ENCODE data around the gene NPR1.

NPR1 gene

DNA sequence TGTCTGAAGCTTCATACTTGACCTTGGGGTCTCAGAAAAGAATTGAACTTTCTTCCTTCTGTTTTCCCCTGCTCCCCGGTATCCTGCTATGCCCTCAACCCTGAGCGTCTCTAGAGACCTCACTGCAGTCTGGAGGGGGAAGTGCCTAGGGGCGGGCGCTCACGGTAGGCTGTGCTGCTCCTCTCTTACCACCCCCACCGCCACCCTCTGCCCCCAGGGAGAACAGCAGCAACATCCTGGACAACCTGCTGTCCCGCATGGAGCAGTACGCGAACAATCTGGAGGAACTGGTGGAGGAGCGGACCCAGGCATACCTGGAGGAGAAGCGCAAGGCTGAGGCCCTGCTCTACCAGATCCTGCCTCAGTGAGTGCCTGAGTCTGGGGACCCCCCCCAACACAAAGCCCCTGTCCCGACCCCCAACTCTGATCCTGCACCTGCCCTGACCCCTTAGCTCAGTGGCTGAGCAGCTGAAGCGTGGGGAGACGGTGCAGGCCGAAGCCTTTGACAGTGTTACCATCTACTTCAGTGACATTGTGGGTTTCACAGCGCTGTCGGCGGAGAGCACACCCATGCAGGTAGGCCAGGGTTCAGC lies 10.3 kb downstream of the NPR1 start:
- Histone ChIP-seq H3K9me2 (replicated peaks; ENCODE audit: insufficient read depth, low read length) (no peaks in the 10 kb centered on the region), H3K4me2 (ENCODE audit: low read depth, low read length, poor library complexity, severe bottlenecking) (no peak overlapping the region), H3K4me3 (ENCODE audit: insufficient read depth, low read length, poor library complexity, severe bottlenecking) (no peak overlapping the region), H3K79me2 (ENCODE audit: insufficient read depth, low read length) (no peaks in the 10 kb centered on the region), H3K9ac (ENCODE audit: low read length) (no peak overlapping the region), H2AFZ (ENCODE audit: low read depth, low read length, severe bottlenecking) (no peak overlapping the region), H4K20me1 (ENCODE audit: low read depth, low read length) (no peaks in the 10 kb centered on the region), H3K27ac (ENCODE audit: low read depth, low read length) (no peak overlapping the region), H3F3A (ENCODE audit: insufficient read depth) (no peaks in the 10 kb centered on the region), H3K27me3 (ENCODE audit: low read length) (no peaks in the 10 kb centered on the region), H3K36me3 (ENCODE audit: low read length) (no peaks in the 10 kb centered on the region), H3K9me3 (ENCODE audit: insufficient read depth, low read length) (no peaks in the 10 kb centered on the region)
- TF ChIP-seq EZH2phosphoT487 (conservative IDR thresholded peaks at IDR 0.05; ENCODE audit: low read length) = no peak
- TF ChIP-seq, protein P1, sequence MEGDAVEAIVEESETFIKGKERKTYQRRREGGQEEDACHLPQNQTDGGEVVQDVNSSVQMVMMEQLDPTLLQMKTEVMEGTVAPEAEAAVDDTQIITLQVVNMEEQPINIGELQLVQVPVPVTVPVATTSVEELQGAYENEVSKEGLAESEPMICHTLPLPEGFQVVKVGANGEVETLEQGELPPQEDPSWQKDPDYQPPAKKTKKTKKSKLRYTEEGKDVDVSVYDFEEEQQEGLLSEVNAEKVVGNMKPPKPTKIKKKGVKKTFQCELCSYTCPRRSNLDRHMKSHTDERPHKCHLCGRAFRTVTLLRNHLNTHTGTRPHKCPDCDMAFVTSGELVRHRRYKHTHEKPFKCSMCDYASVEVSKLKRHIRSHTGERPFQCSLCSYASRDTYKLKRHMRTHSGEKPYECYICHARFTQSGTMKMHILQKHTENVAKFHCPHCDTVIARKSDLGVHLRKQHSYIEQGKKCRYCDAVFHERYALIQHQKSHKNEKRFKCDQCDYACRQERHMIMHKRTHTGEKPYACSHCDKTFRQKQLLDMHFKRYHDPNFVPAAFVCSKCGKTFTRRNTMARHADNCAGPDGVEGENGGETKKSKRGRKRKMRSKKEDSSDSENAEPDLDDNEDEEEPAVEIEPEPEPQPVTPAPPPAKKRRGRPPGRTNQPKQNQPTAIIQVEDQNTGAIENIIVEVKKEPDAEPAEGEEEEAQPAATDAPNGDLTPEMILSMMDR (IDR thresholded peaks at IDR 0.05; ENCODE audit: insufficient read depth, low read length, poor library complexity, severe bottlenecking) = no peak

DNA sequence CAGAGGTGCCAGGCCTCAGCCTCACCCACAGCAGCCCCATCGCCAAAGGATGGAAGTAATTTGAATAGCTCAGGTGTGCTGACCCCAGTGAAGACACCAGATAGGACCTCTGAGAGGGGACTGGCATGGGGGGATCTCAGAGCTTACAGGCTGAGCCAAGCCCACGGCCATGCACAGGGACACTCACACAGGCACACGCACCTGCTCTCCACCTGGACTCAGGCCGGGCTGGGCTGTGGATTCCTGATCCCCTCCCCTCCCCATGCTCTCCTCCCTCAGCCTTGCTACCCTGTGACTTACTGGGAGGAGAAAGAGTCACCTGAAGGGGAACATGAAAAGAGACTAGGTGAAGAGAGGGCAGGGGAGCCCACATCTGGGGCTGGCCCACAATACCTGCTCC lies 15.0 kb downstream of the NPR1 start:
- Histone ChIP-seq H3K27me3 (ENCODE audit: low read length) (no peaks in the 10 kb centered on the region), H3F3A (ENCODE audit: insufficient read depth) (no peaks in the 10 kb centered on the region), H3K9ac (ENCODE audit: low read length) (no peak overlapping the region), H4K20me1 (ENCODE audit: low read depth, low read length) (no peaks in the 10 kb centered on the region), H3K79me2 (ENCODE audit: insufficient read depth, low read length) (no peaks in the 10 kb centered on the region), H2AFZ (ENCODE audit: low read depth, low read length, severe bottlenecking) (no peak overlapping the region), H3K27ac (ENCODE audit: low read depth, low read length) (no peak overlapping the region), H3K9me2 (replicated peaks; ENCODE audit: insufficient read depth, low read length) (no peaks in the 10 kb centered on the region), H3K4me3 (ENCODE audit: insufficient read depth, low read length, poor library complexity, severe bottlenecking) (no peak overlapping the region), H3K36me3 (ENCODE audit: low read length) (no peaks in the 10 kb centered on the region), H3K4me2 (ENCODE audit: low read depth, low read length, poor library complexity, severe bottlenecking) (no peak overlapping the region), H3K9me3 (ENCODE audit: insufficient read depth, low read length) (no peaks in the 10 kb centered on the region)
- TF ChIP-seq EZH2phosphoT487 (conservative IDR thresholded peaks at IDR 0.05; ENCODE audit: low read length) = no peak
- TF ChIP-seq, protein P1 (IDR thresholded peaks at IDR 0.05; ENCODE audit: insufficient read depth, low read length, poor library complexity, severe bottlenecking) = no peak

DNA sequence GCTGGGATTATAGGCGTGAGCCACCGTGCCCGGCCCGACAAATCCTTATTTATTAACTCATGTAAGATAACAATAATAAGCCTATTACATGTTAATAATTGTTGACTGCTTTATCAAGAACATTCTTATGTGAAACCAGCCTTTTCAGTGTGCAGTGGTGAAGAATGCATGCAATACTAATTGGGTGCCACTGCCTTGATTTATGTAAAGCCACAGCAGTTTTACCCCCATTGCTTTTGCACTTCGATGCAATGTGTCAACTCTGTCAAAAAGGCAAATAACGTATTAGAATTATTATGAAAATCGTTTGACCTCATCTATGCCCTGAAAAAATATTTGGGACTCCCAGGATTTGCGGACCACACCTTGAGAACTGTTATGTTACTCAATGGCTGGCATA lies 18.3 kb downstream of the NPR1 start:
- H4K20me1 ChIP-seq (ENCODE audit: low read depth, low read length) = no peaks in the 10 kb centered on the region
- H3K79me2 ChIP-seq (ENCODE audit: insufficient read depth, low read length) = no peaks in the 10 kb centered on the region
- no peaks in the 10 kb centered on the region for H3K9me3 ChIP-seq (ENCODE audit: insufficient read depth, low read length)
- no peaks in the 10 kb centered on the region for H3K27me3 ChIP-seq (ENCODE audit: low read length)
- H2AFZ ChIP-seq (ENCODE audit: low read depth, low read length, severe bottlenecking) = no peak overlapping the region
- H3K9me2 ChIP-seq (replicated peaks; ENCODE audit: insufficient read depth, low read length) = no peaks in the 10 kb centered on the region
- no peak for TF ChIP-seq EZH2phosphoT487 (conservative IDR thresholded peaks at IDR 0.05; ENCODE audit: low read length)
- TF ChIP-seq, protein P1 (IDR thresholded peaks at IDR 0.05; ENCODE audit: insufficient read depth, low read length, poor library complexity, severe bottlenecking) = no peak
- no peak overlapping the region for H3K27ac ChIP-seq (ENCODE audit: low read depth, low read length)
- no peak overlapping the region for H3K9ac ChIP-seq (ENCODE audit: low read length)
- no peaks in the 10 kb centered on the region for H3K36me3 ChIP-seq (ENCODE audit: low read length)
- no peak overlapping the region for H3K4me3 ChIP-seq (ENCODE audit: insufficient read depth, low read length, poor library complexity, severe bottlenecking)
- H3K4me2 ChIP-seq (ENCODE audit: low read depth, low read length, poor library complexity, severe bottlenecking) = no peak overlapping the region
- no peaks in the 10 kb centered on the region for H3F3A ChIP-seq (ENCODE audit: insufficient read depth)
